GM18526 (cell line): ENCODE measurements around the gene STEAP1B.

ENCODE experiments used
- POLR2A ChIP-seq: IDR thresholded peaks from 3 replicates; pipeline ENCODE4 v1.6.1; 2011; ENCODE audit not compliant: insufficient read length; ENCODE audit errors: extremely low read depth

STEAP1B gene

GRCh38 chr7:22404421-22405023, 95.5 kb downstream of the STEAP1B start:
- no peak for TF ChIP-seq POLR2A

- TF ChIP-seq POLR2A: no peak
Measured at GRCh38 chr7:22403344-22403743, 96.6 kb downstream of the STEAP1B start.

- TF ChIP-seq POLR2A: no peak
Measured at GRCh38 chr7:22402250-22402649, 97.7 kb downstream of the STEAP1B start.

- no peak for TF ChIP-seq POLR2A
Measured at GRCh38 chr7:22400936-22401553, 98.9 kb downstream of the STEAP1B start.

GRCh38 chr7:22400150-22400814, 99.7 kb downstream of the STEAP1B start:
- TF ChIP-seq POLR2A: no peak

- no peak for TF ChIP-seq POLR2A
Measured at GRCh38 chr7:22399546-22399945, 100.4 kb downstream of the STEAP1B start.

- TF ChIP-seq POLR2A: no peak
Measured at GRCh38 chr7:22399091-22399490, 100.9 kb downstream of the STEAP1B start.

- TF ChIP-seq POLR2A: no peak
Measured at GRCh38 chr7:22397981-22398380, 102.0 kb downstream of the STEAP1B start.

GRCh38 chr7:22395222-22395621, 104.8 kb downstream of the STEAP1B start:
- TF ChIP-seq POLR2A: no peak

- TF ChIP-seq POLR2A: no peak
Measured at GRCh38 chr7:22394739-22395138, 105.2 kb downstream of the STEAP1B start.

GRCh38 chr7:22393913-22394729, 105.9 kb downstream of the STEAP1B start:
- TF ChIP-seq POLR2A: no peak

- TF ChIP-seq POLR2A: no peak
Measured at GRCh38 chr7:22390516-22390915, 109.5 kb downstream of the STEAP1B start.

- no peak for TF ChIP-seq POLR2A
Measured at GRCh38 chr7:22389892-22390291, 110.1 kb downstream of the STEAP1B start.

- TF ChIP-seq POLR2A: no peak
Measured at GRCh38 chr7:22387583-22387982, 112.4 kb downstream of the STEAP1B start.

GRCh38 chr7:22386865-22387264, 113.1 kb downstream of the STEAP1B start:
- TF ChIP-seq POLR2A: no peak
